K562 (cell line): ENCODE measurements around the gene TSPYL4.

ENCODE experiments used
- FOXJ3 ChIP-seq: sonication (generic); formaldehyde crosslinking; IDR thresholded peaks from 2 replicates; pipeline ENCODE4 v1.4.0; 2020; ENCODE audit warnings: mild to moderate bottlenecking, missing genetic modification reagents
- NBN ChIP-seq: fragments of 450-650 bp; IDR thresholded peaks from 2 replicates; pipeline ENCODE4 v1.6.1; 2016; ENCODE audit warnings: low read depth, mild to moderate bottlenecking
- POLR2A ChIP-seq: fragments of 450-650 bp; conservative IDR thresholded peaks from 2 replicates; pipeline ENCODE4 v1.6.1; 2016
- TCF7L2 ChIP-seq: fragments of 150-350 bp; IDR thresholded peaks from 2 replicates; pipeline ENCODE4 v1.6.1; 2016; ENCODE audit warnings: low read depth, mild to moderate bottlenecking, low read length, moderate library complexity
- TF ChIP-seq, protein P1 (sequence below), 3 experiments: IDR thresholded peaks in 2 of 3; conservative IDR thresholded peaks in 1 of 3; 2 replicates each; pipeline ENCODE4 v1.5.1; 2011 to 2012; ENCODE audit warnings: low read length in 3 of 3, mild to moderate bottlenecking in 3 of 3, control low read depth in 2 of 3, improper control_type of control experiment in 1 of 3, inconsistent platforms in 1 of 3, low read depth in 1 of 3, mixed read lengths in 1 of 3, moderate library complexity in 1 of 3; ENCODE audit not compliant: insufficient read depth in 2 of 3
- TF ChIP-seq, protein P2 (sequence below): fragments of 200-600 bp; sonication (generic); IDR thresholded peaks from one replicate; pipeline ENCODE4 v1.6.1; 2012; ENCODE audit warnings: mild to moderate bottlenecking, low read depth, low read length, inconsistent platforms

DNA sequence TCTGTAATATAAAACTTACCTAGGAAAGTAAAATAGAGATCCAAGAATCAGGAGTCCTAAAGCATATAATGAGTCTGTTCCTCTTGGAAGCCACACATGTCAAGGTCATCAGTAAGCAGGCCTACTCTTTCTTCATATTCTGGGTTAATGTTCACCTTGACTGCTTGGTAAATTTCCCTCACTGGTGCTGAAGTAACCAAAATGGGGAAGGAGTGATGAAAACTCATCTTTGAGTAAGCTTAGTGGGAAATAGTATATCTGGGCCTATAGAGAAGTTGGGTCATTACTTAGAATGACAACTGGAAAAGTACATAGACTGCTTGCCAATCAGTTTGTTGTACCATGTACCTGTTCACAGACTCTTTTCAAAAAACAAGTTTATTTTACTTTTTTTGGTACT lies 6.6 kb downstream of the TSPYL4 start:
- TF ChIP-seq TCF7L2 (no peak), FOXJ3 (no peak), NBN (no peak), POLR2A (no peak)
- TF ChIP-seq, protein P1, sequence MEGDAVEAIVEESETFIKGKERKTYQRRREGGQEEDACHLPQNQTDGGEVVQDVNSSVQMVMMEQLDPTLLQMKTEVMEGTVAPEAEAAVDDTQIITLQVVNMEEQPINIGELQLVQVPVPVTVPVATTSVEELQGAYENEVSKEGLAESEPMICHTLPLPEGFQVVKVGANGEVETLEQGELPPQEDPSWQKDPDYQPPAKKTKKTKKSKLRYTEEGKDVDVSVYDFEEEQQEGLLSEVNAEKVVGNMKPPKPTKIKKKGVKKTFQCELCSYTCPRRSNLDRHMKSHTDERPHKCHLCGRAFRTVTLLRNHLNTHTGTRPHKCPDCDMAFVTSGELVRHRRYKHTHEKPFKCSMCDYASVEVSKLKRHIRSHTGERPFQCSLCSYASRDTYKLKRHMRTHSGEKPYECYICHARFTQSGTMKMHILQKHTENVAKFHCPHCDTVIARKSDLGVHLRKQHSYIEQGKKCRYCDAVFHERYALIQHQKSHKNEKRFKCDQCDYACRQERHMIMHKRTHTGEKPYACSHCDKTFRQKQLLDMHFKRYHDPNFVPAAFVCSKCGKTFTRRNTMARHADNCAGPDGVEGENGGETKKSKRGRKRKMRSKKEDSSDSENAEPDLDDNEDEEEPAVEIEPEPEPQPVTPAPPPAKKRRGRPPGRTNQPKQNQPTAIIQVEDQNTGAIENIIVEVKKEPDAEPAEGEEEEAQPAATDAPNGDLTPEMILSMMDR (IDR thresholded peaks at IDR 0.05 in 2 of 3, conservative IDR thresholded peaks at IDR 0.05 in 1 of 3; ENCODE audit: insufficient read depth in 2 of 3, low read depth in 1 of 3, low read length in 3 of 3), result no peak
- TF ChIP-seq, protein P2, sequence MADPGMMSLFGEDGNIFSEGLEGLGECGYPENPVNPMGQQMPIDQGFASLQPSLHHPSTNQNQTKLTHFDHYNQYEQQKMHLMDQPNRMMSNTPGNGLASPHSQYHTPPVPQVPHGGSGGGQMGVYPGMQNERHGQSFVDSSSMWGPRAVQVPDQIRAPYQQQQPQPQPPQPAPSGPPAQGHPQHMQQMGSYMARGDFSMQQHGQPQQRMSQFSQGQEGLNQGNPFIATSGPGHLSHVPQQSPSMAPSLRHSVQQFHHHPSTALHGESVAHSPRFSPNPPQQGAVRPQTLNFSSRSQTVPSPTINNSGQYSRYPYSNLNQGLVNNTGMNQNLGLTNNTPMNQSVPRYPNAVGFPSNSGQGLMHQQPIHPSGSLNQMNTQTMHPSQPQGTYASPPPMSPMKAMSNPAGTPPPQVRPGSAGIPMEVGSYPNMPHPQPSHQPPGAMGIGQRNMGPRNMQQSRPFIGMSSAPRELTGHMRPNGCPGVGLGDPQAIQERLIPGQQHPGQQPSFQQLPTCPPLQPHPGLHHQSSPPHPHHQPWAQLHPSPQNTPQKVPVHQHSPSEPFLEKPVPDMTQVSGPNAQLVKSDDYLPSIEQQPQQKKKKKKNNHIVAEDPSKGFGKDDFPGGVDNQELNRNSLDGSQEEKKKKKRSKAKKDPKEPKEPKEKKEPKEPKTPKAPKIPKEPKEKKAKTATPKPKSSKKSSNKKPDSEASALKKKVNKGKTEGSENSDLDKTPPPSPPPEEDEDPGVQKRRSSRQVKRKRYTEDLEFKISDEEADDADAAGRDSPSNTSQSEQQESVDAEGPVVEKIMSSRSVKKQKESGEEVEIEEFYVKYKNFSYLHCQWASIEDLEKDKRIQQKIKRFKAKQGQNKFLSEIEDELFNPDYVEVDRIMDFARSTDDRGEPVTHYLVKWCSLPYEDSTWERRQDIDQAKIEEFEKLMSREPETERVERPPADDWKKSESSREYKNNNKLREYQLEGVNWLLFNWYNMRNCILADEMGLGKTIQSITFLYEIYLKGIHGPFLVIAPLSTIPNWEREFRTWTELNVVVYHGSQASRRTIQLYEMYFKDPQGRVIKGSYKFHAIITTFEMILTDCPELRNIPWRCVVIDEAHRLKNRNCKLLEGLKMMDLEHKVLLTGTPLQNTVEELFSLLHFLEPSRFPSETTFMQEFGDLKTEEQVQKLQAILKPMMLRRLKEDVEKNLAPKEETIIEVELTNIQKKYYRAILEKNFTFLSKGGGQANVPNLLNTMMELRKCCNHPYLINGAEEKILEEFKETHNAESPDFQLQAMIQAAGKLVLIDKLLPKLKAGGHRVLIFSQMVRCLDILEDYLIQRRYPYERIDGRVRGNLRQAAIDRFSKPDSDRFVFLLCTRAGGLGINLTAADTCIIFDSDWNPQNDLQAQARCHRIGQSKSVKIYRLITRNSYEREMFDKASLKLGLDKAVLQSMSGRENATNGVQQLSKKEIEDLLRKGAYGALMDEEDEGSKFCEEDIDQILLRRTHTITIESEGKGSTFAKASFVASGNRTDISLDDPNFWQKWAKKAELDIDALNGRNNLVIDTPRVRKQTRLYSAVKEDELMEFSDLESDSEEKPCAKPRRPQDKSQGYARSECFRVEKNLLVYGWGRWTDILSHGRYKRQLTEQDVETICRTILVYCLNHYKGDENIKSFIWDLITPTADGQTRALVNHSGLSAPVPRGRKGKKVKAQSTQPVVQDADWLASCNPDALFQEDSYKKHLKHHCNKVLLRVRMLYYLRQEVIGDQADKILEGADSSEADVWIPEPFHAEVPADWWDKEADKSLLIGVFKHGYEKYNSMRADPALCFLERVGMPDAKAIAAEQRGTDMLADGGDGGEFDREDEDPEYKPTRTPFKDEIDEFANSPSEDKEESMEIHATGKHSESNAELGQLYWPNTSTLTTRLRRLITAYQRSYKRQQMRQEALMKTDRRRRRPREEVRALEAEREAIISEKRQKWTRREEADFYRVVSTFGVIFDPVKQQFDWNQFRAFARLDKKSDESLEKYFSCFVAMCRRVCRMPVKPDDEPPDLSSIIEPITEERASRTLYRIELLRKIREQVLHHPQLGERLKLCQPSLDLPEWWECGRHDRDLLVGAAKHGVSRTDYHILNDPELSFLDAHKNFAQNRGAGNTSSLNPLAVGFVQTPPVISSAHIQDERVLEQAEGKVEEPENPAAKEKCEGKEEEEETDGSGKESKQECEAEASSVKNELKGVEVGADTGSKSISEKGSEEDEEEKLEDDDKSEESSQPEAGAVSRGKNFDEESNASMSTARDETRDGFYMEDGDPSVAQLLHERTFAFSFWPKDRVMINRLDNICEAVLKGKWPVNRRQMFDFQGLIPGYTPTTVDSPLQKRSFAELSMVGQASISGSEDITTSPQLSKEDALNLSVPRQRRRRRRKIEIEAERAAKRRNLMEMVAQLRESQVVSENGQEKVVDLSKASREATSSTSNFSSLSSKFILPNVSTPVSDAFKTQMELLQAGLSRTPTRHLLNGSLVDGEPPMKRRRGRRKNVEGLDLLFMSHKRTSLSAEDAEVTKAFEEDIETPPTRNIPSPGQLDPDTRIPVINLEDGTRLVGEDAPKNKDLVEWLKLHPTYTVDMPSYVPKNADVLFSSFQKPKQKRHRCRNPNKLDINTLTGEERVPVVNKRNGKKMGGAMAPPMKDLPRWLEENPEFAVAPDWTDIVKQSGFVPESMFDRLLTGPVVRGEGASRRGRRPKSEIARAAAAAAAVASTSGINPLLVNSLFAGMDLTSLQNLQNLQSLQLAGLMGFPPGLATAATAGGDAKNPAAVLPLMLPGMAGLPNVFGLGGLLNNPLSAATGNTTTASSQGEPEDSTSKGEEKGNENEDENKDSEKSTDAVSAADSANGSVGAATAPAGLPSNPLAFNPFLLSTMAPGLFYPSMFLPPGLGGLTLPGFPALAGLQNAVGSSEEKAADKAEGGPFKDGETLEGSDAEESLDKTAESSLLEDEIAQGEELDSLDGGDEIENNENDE, result no peak
